HepG2 (cell line): ENCODE data around the gene ADGRG1. TPM values are rescaled to one million over a fixed set of nuclear protein-coding genes. Genes with fewer than 3 reads are reported as not detected.

Experiments used
- CC2D1A ChIP-seq: sonication (generic); formaldehyde crosslinking; IDR thresholded peaks from 2 replicates; pipeline ENCODE4 v1.8.1; 2023; ENCODE audit warnings: mild to moderate bottlenecking, missing genetic modification reagents
- ESRRA ChIP-seq: sonication (generic); formaldehyde crosslinking; IDR thresholded peaks from 2 replicates; pipeline ENCODE4 v1.5.1; 2020; ENCODE audit warnings: mild to moderate bottlenecking, low read depth, missing genetic modification reagents
- ETV5 ChIP-seq: IDR thresholded peaks from 2 replicates; pipeline ENCODE4 v1.6.1; 2018; ENCODE audit warnings: missing biosample characterization, missing genetic modification reagents, inconsistent platforms, borderline replicate concordance
- MAZ ChIP-seq, 2 experiments: sonication (generic) in 1 of 2; formaldehyde crosslinking in 1 of 2; IDR thresholded peaks; 2 replicates each; pipeline versions ENCODE4 v1.5.0 to v1.6.1; 2012 to 2020; ENCODE audit warnings: low read depth in 2 of 2, mild to moderate bottlenecking in 2 of 2, borderline replicate concordance in 1 of 2, improper control_type of control experiment in 1 of 2, low read length in 1 of 2, missing genetic modification reagents in 1 of 2, moderate library complexity in 1 of 2
- NR2F2 ChIP-seq: IDR thresholded peaks from 2 replicates; pipeline ENCODE4 v1.6.1; 2012; ENCODE audit warnings: low read depth, inconsistent platforms, borderline replicate concordance
- NR2F6 ChIP-seq, 2 experiments: IDR thresholded peaks; 2 replicates each; pipeline ENCODE4 v1.6.1; 2016; ENCODE audit warnings: antibody characterized with exemption in 1 of 2, mild to moderate bottlenecking in 1 of 2
- PRPF4 ChIP-seq: fragments of 200-400 bp; formaldehyde crosslinking; IDR thresholded peaks from 2 replicates; pipeline ENCODE4 v1.6.1; 2016; ENCODE audit warnings: low read length, low read depth; ENCODE audit not compliant: poor library complexity, severe bottlenecking
- ZBTB21 ChIP-seq: sonication (generic); formaldehyde crosslinking; IDR thresholded peaks from 2 replicates; pipeline ENCODE4 v1.4.0; 2020; ENCODE audit warnings: missing genetic modification reagents
- ZBTB40 ChIP-seq, 2 experiments: fragments of 450-650 bp in 1 of 2; sonication (generic) in 1 of 2; formaldehyde crosslinking in 1 of 2; IDR thresholded peaks; 2 replicates each; pipeline versions ENCODE4 v1.6.1 to v1.8.0; 2016 to 2022; ENCODE audit warnings: antibody characterized with exemption in 1 of 2, mild to moderate bottlenecking in 1 of 2, missing genetic modification reagents in 1 of 2
- ZNF292 ChIP-seq: sonication (generic); formaldehyde crosslinking; IDR thresholded peaks from 2 replicates; pipeline ENCODE4 v1.8.1; 2022; ENCODE audit warnings: mild to moderate bottlenecking, low read depth, missing genetic modification reagents, borderline replicate concordance
- ZNF430 ChIP-seq: sonication (generic); formaldehyde crosslinking; IDR thresholded peaks from 2 replicates; pipeline ENCODE4 v1.9.0; 2021; ENCODE audit warnings: mild to moderate bottlenecking, missing genetic modification reagents
- ZNF615 ChIP-seq: sonication (generic); formaldehyde crosslinking; IDR thresholded peaks from 2 replicates; pipeline ENCODE4 v1.5.0; 2020; ENCODE audit warnings: mild to moderate bottlenecking, missing genetic modification reagents, borderline replicate concordance
- ZNF768 ChIP-seq: sonication (generic); formaldehyde crosslinking; IDR thresholded peaks from 2 replicates; pipeline ENCODE4 v1.4.0; 2020; ENCODE audit warnings: missing genetic modification reagents
- ZNF775 ChIP-seq: sonication (generic); formaldehyde crosslinking; IDR thresholded peaks from 2 replicates; pipeline ENCODE4 v1.4.0; 2020; ENCODE audit warnings: missing genetic modification reagents, mild to moderate bottlenecking, moderate library complexity, borderline replicate concordance
- ZNF800 ChIP-seq: sonication (generic); formaldehyde crosslinking; IDR thresholded peaks from 2 replicates; pipeline ENCODE4 v1.4.0; 2020; ENCODE audit warnings: missing genetic modification reagents
- polyA plus RNA-seq, 8 experiments: library from polyadenylated mRNA; depleted of rRNA in 3 of 8; stranded (reverse) in 7 of 8; unstranded in 1 of 8; fragments of >200 nt; fragmentation: Illumina TruSeq in 4 of 8; extraction: Trizol in 4 of 8; gene quantifications; 2 replicates each; pipeline versions ENCODE4 v1.2.1 to v1.2.3, GENCODE V29; 2011 to 2016; ENCODE audit warnings: low read depth in 4 of 8, missing spikeins in 1 of 8, mixed read lengths in 1 of 8; ENCODE audit not compliant: insufficient read depth in 1 of 8
- total RNA-seq, 5 experiments: library from RNA; depleted of rRNA; stranded (reverse); fragments of >200 nt; fragmentation: Illumina TruSeq; extraction: Trizol; gene quantifications; 2 replicates each; pipeline ENCODE4 v1.2.3, GENCODE V29; 2016; ENCODE audit warnings: low read depth in 1 of 5

The ADGRG1 gene
- total and polyA plus RNA-seq, 2 of the 13 experiments (the other 11 are each of a cell fraction or from before 2014, with no cell fraction given) = 2.7 to 5.9 TPM

- TF ChIP-seq ZNF800 (CRISPR knock-in tag) (no peak), ZNF292 (CRISPR knock-in tag) (peak; percentile 34; the same call in 1 of the 2 replicates), PRPF4 (no peak), NR2F2 (peak; percentile 74), ESRRA (CRISPR knock-in tag) (0 out of 2 replicates have a peak, but pooled peaks have one; percentile 41), ZNF768 (CRISPR knock-in tag) (peak; percentile 100), ETV5 (CRISPR knock-in tag) (peak; percentile 46; the same call in 1 of the 2 replicates), ZNF430 (CRISPR knock-in tag) (0 out of 2 replicates have a peak, but pooled peaks have one; percentile 34), ZBTB40 (IDR thresholded peaks at IDR 0.05) (no peak), ZBTB40 (CRISPR knock-in tag; IDR thresholded peaks at IDR 0.05) (0 out of 2 replicates have a peak, but pooled peaks have one; percentile 20), MAZ (IDR thresholded peaks at IDR 0.05; ENCODE audit: borderline replicate concordance, low read depth, low read length) (no peak), MAZ (CRISPR knock-in tag; IDR thresholded peaks at IDR 0.05; ENCODE audit: low read depth) (no peak), ZNF615 (CRISPR knock-in tag) (no peak), ZNF775 (CRISPR knock-in tag) (0 out of 2 replicates have a peak, but pooled peaks have one; percentile 36), ZBTB21 (no peak), NR2F6 (IDR thresholded peaks at IDR 0.05) (peak; percentile 81), NR2F6 (CRISPR knock-in tag; IDR thresholded peaks at IDR 0.05) (peak; percentile 61), CC2D1A (peak; percentile 84; the same call in 1 of the 2 replicates)
These were observed 72.5 kb downstream of the ADGRG1 start (continued) for GRCh38 chr16:57700781-57701551.
